Neural cell (in vitro differentiated cells): ENCODE measurements around the gene PTH1R. TPM values are rescaled to one million over a fixed set of nuclear protein-coding genes. Genes with fewer than 3 reads are reported as not detected.

Experiments
- H2AFZ ChIP-seq: fragments of 200-600, 300-800 bp; sonication (generic), shearing (Covaris generic); 2 replicates; pipeline ENCODE4 v1.6.0; 2014; ENCODE audit warnings: low read depth, mild to moderate bottlenecking, antibody characterized with exemption, low read length, moderate library complexity
- H3F3A ChIP-seq: fragments of 200-600 bp; shearing (Covaris generic); 2 replicates; pipeline ENCODE4 v1.6.1; 2016; ENCODE audit warnings: mild to moderate bottlenecking, moderate library complexity, mixed read lengths, antibody characterized with exemption, low read length; ENCODE audit not compliant: insufficient read depth, poor library complexity, severe bottlenecking
- H3K27ac ChIP-seq: fragments of 200-600, 300-800 bp; sonication (generic), shearing (Covaris generic); 2 replicates; pipeline ENCODE4 v1.5.1; 2014; ENCODE audit warnings: mild to moderate bottlenecking, low read length, moderate library complexity
- H3K27me3 ChIP-seq: fragments of 300-800, 200-600 bp; sonication (generic), shearing (Covaris generic); 2 replicates; pipeline ENCODE4 v1.6.0; 2014; ENCODE audit warnings: mild to moderate bottlenecking, low read depth, low read length, moderate library complexity; ENCODE audit not compliant: insufficient read depth
- H3K36me3 ChIP-seq: fragments of 300-800, 200-600 bp; sonication (generic), shearing (Covaris generic); 2 replicates; pipeline ENCODE4 v1.5.1; 2014; ENCODE audit warnings: mild to moderate bottlenecking, antibody characterized with exemption, low read length, moderate library complexity; ENCODE audit not compliant: insufficient read depth
- H3K4me2 ChIP-seq: fragments of 300-800, 200-600 bp; sonication (generic), shearing (Covaris generic); 2 replicates; pipeline ENCODE4 v1.6.0; 2014; ENCODE audit warnings: mild to moderate bottlenecking, low read length
- H3K4me3 ChIP-seq: fragments of 300-800, 200-600 bp; sonication (generic), shearing (Covaris generic); 2 replicates; pipeline ENCODE4 v1.5.1; 2014; ENCODE audit warnings: mild to moderate bottlenecking, low read length, moderate library complexity
- H3K79me2 ChIP-seq: fragments of 200-600 bp; shearing (Covaris generic); replicated peaks from 2 replicates; pipeline ENCODE4 v1.6.0; 2014; ENCODE audit warnings: mild to moderate bottlenecking, low read length, moderate library complexity; ENCODE audit not compliant: insufficient read depth
- H3K9ac ChIP-seq: fragments of 300-800, 200-600 bp; sonication (generic), shearing (Covaris generic); 2 replicates; pipeline ENCODE4 v1.6.1; 2016; ENCODE audit warnings: mild to moderate bottlenecking, low read length, mixed read lengths
- H3K9me2 ChIP-seq: fragments of 200-600 bp; shearing (Covaris generic); 2 replicates; pipeline ENCODE4 v1.6.1; 2016; ENCODE audit warnings: mild to moderate bottlenecking, low read length, mixed read lengths; ENCODE audit not compliant: insufficient read depth
- H3K9me3 ChIP-seq: fragments of 200-600, 300-800 bp; sonication (generic), shearing (Covaris generic); 2 replicates; pipeline ENCODE4 v1.6.1; 2016; ENCODE audit warnings: mild to moderate bottlenecking, mixed run types, low read length, moderate library complexity, mixed read lengths
- H4K20me1 ChIP-seq: fragments of 200-600 bp; shearing (Covaris generic); 2 replicates; pipeline ENCODE4 v1.6.1; 2016; ENCODE audit warnings: mild to moderate bottlenecking, mixed run types; ENCODE audit not compliant: insufficient read depth
- CTCF ChIP-seq: fragments of 450-650 bp; IDR thresholded peaks from 2 replicates; pipeline ENCODE4 v1.5.1; 2014; ENCODE audit warnings: antibody characterized with exemption, mild to moderate bottlenecking, moderate library complexity; ENCODE audit not compliant: poor library complexity, severe bottlenecking
- EP300 ChIP-seq: fragments of 450-650 bp; conservative IDR thresholded peaks from 2 replicates; pipeline ENCODE4 v1.6.1; 2014; ENCODE audit warnings: antibody characterized with exemption, mild to moderate bottlenecking, moderate library complexity; ENCODE audit not compliant: poor library complexity, severe bottlenecking
- EZH2 ChIP-seq: fragments of 200-600, 300-800 bp; shearing (Covaris generic), sonication (generic); IDR thresholded peaks from 2 replicates; pipeline ENCODE4 v1.6.1; 2014; ENCODE audit warnings: antibody characterized with exemption, low read length, borderline replicate concordance, mild to moderate bottlenecking; ENCODE audit not compliant: insufficient read depth, poor library complexity, severe bottlenecking
- MXI1 ChIP-seq: fragments of 450-650 bp; conservative IDR thresholded peaks from 2 replicates; pipeline ENCODE4 v1.6.1; 2014; ENCODE audit warnings: antibody characterized with exemption, mild to moderate bottlenecking; ENCODE audit not compliant: poor library complexity, severe bottlenecking
- POLR2AphosphoS5 ChIP-seq: IDR thresholded peaks from 2 replicates; pipeline ENCODE4 v1.6.1; 2012
- RAD21 ChIP-seq: fragments of 450-650 bp; conservative IDR thresholded peaks from 2 replicates; pipeline ENCODE4 v1.6.1; 2014; ENCODE audit warnings: antibody characterized with exemption, mild to moderate bottlenecking, moderate library complexity
- REST ChIP-seq: IDR thresholded peaks from 2 replicates; pipeline ENCODE4 v1.6.1; 2012; ENCODE audit warnings: borderline replicate concordance
- SMC3 ChIP-seq: fragments of 450-650 bp; conservative IDR thresholded peaks from 2 replicates; pipeline ENCODE4 v1.6.1; 2014; ENCODE audit warnings: antibody characterized with exemption, mild to moderate bottlenecking, moderate library complexity; ENCODE audit not compliant: poor library complexity
- TAF1 ChIP-seq: IDR thresholded peaks from 2 replicates; pipeline ENCODE4 v1.6.1; 2012; ENCODE audit warnings: low read depth
- polyA plus RNA-seq: library from polyadenylated mRNA; depleted of rRNA; stranded (reverse); fragments of >200 nt; gene quantifications from 2 replicates; pipeline ENCODE4 v1.2.3, GENCODE V29; 2014

PTH1R gene
- polyA plus RNA-seq, 1 donor from 2014 or later, result not detected

- H3K9me2 ChIP-seq, result no peaks in the 10 kb centered on the region
- no peak overlapping the region for H3K4me2 ChIP-seq
- no peak overlapping the region for H2AFZ ChIP-seq
- H3K27me3 ChIP-seq, result no peaks in the 10 kb centered on the region
- TF ChIP-seq EP300, result no peak
- no peak for TF ChIP-seq EZH2
- no peak for TF ChIP-seq TAF1
- TF ChIP-seq REST, result no peak
- no peak for TF ChIP-seq SMC3
- no peak overlapping the region for H3K4me3 ChIP-seq
- H4K20me1 ChIP-seq, result no peaks in the 10 kb centered on the region
- no peaks in the 10 kb centered on the region for H3F3A ChIP-seq
- H3K9ac ChIP-seq, result no peak overlapping the region
- H3K27ac ChIP-seq, result no peak overlapping the region
- H3K9me3 ChIP-seq, result no peaks in the 10 kb centered on the region
- no peaks in the 10 kb centered on the region for H3K36me3 ChIP-seq
- no peaks in the 10 kb centered on the region for H3K79me2 ChIP-seq
Observed at GRCh38 chr3:46867550-46867898, 10.0 kb upstream of the PTH1R start.

GRCh38 chr3:46868287-46868686 lies 9.2 kb upstream of the PTH1R start:
- no peaks in the 10 kb centered on the region for H3F3A ChIP-seq
- H4K20me1 ChIP-seq, result no peaks in the 10 kb centered on the region
- H3K9me2 ChIP-seq, result no peaks in the 10 kb centered on the region
- no peak overlapping the region for H3K27ac ChIP-seq
- no peak overlapping the region for H2AFZ ChIP-seq
- no peak for TF ChIP-seq RAD21
- TF ChIP-seq REST, result no peak
- TF ChIP-seq CTCF, result no peak
- no peak for TF ChIP-seq TAF1
- no peak for TF ChIP-seq POLR2AphosphoS5
- no peak for TF ChIP-seq EZH2
- no peak for TF ChIP-seq MXI1
- no peak for TF ChIP-seq EP300
- no peak for TF ChIP-seq SMC3
- no peaks in the 10 kb centered on the region for H3K36me3 ChIP-seq
- H3K9me3 ChIP-seq, result no peaks in the 10 kb centered on the region
- no peak overlapping the region for H3K4me2 ChIP-seq
- no peak overlapping the region for H3K4me3 ChIP-seq
- no peaks in the 10 kb centered on the region for H3K79me2 ChIP-seq
- no peaks in the 10 kb centered on the region for H3K27me3 ChIP-seq
- no peak overlapping the region for H3K9ac ChIP-seq
